ENCODE results near the gene WFDC8.
"Not testable (repeated sequence)": the region's sequence is repeated elsewhere in the genome, so short reads cannot be mapped to it uniquely, and the experiment has no call there.

Gene WFDC8

GRCh38 chr20:45588800-45589199, 9.7 kb upstream of the WFDC8 start:
- no peaks in the 10 kb centered on the region for H3K27me3 ChIP-seq (ENCODE audit: control insufficient read depth in 1 of 2, insufficient read depth in 2 of 2, low read length in 2 of 2)
- no peak overlapping the region for H3K4me3 ChIP-seq (ENCODE audit: low read depth in 1 of 2, low read length in 2 of 2)
- H3K27ac ChIP-seq (ENCODE audit: low read depth, low read length): no peak overlapping the region
- no peak overlapping the region for H3K9ac ChIP-seq (ENCODE audit: low read depth in 1 of 2, low read length in 2 of 2)
- no peaks in the 10 kb centered on the region for H3K4me1 ChIP-seq (ENCODE audit: control insufficient read depth in 1 of 2, insufficient read depth in 2 of 2, low read length in 2 of 2)
- H3K36me3 ChIP-seq (ENCODE audit: control insufficient read depth in 1 of 2, insufficient read depth in 2 of 2, low read length in 2 of 2): no peaks in the 10 kb centered on the region
- no peaks in the 10 kb centered on the region for H3K9me3 ChIP-seq (ENCODE audit: control insufficient read depth in 1 of 2, low read length in 2 of 2)

- not testable (repeated sequence) for H3K9ac ChIP-seq (ENCODE audit: low read depth in 1 of 2, low read length in 2 of 2); H3K27me3 ChIP-seq (ENCODE audit: control insufficient read depth in 1 of 2, insufficient read depth in 2 of 2, low read length in 2 of 2); H3K4me3 ChIP-seq (ENCODE audit: low read depth in 1 of 2, low read length in 2 of 2); H3K27ac ChIP-seq (ENCODE audit: low read depth, low read length); H3K9me3 ChIP-seq (ENCODE audit: control insufficient read depth in 1 of 2, low read length in 2 of 2); H3K36me3 ChIP-seq (ENCODE audit: control insufficient read depth in 1 of 2, insufficient read depth in 2 of 2, low read length in 2 of 2); H3K4me1 ChIP-seq (ENCODE audit: control insufficient read depth in 1 of 2, insufficient read depth in 2 of 2, low read length in 2 of 2)
These were observed 6.9 kb upstream of the WFDC8 start for GRCh38 chr20:45585986-45586385.

- not testable (repeated sequence) for H3K27ac ChIP-seq (ENCODE audit: low read depth, low read length); H3K27me3 ChIP-seq (ENCODE audit: control insufficient read depth in 1 of 2, insufficient read depth in 2 of 2, low read length in 2 of 2); H3K36me3 ChIP-seq (ENCODE audit: control insufficient read depth in 1 of 2, insufficient read depth in 2 of 2, low read length in 2 of 2); H3K4me1 ChIP-seq (ENCODE audit: control insufficient read depth in 1 of 2, insufficient read depth in 2 of 2, low read length in 2 of 2); H3K9me3 ChIP-seq (ENCODE audit: control insufficient read depth in 1 of 2, low read length in 2 of 2); H3K4me3 ChIP-seq (ENCODE audit: low read depth in 1 of 2, low read length in 2 of 2); H3K9ac ChIP-seq (ENCODE audit: low read depth in 1 of 2, low read length in 2 of 2)
These were observed 5.2 kb upstream of the WFDC8 start for GRCh38 chr20:45584294-45584693.

- Histone ChIP-seq H3K9ac (ENCODE audit: low read depth in 1 of 2, low read length in 2 of 2) (no peak overlapping the region), H3K9me3 (ENCODE audit: control insufficient read depth in 1 of 2, low read length in 2 of 2) (no peaks in the 10 kb centered on the region), H3K27ac (ENCODE audit: low read depth, low read length) (no peak overlapping the region), H3K4me3 (ENCODE audit: low read depth in 1 of 2, low read length in 2 of 2) (no peak overlapping the region), H3K4me1 (ENCODE audit: control insufficient read depth in 1 of 2, insufficient read depth in 2 of 2, low read length in 2 of 2) (no peaks in the 10 kb centered on the region), H3K36me3 (ENCODE audit: control insufficient read depth in 1 of 2, insufficient read depth in 2 of 2, low read length in 2 of 2) (no peaks in the 10 kb centered on the region), H3K27me3 (ENCODE audit: control insufficient read depth in 1 of 2, insufficient read depth in 2 of 2, low read length in 2 of 2) (no peaks in the 10 kb centered on the region)
These were observed 4.4 kb upstream of the WFDC8 start for GRCh38 chr20:45583502-45583901.

GRCh38 chr20:45581702-45582101, 2.6 kb upstream of the WFDC8 start:
- Histone ChIP-seq H3K9me3 (ENCODE audit: control insufficient read depth in 1 of 2, low read length in 2 of 2) (no peaks in the 10 kb centered on the region), H3K4me1 (ENCODE audit: control insufficient read depth in 1 of 2, insufficient read depth in 2 of 2, low read length in 2 of 2) (peaks cover 0 to 4% of the 10 kb centered on the region in 2 donors), H3K4me3 (ENCODE audit: low read depth in 1 of 2, low read length in 2 of 2) (no peak overlapping the region), H3K9ac (ENCODE audit: low read depth in 1 of 2, low read length in 2 of 2) (no peak overlapping the region), H3K36me3 (ENCODE audit: control insufficient read depth in 1 of 2, insufficient read depth in 2 of 2, low read length in 2 of 2) (no peaks in the 10 kb centered on the region), H3K27ac (ENCODE audit: low read depth, low read length) (no peak overlapping the region), H3K27me3 (ENCODE audit: control insufficient read depth in 1 of 2, insufficient read depth in 2 of 2, low read length in 2 of 2) (no peaks in the 10 kb centered on the region)

- H3K9me3 ChIP-seq (ENCODE audit: control insufficient read depth in 1 of 2, low read length in 2 of 2): no peaks in the 10 kb centered on the region
- no peaks in the 10 kb centered on the region for H3K27me3 ChIP-seq (ENCODE audit: control insufficient read depth in 1 of 2, insufficient read depth in 2 of 2, low read length in 2 of 2)
- H3K4me1 ChIP-seq (ENCODE audit: control insufficient read depth in 1 of 2, insufficient read depth in 2 of 2, low read length in 2 of 2): peaks cover 0 to 4% of the 10 kb centered on the region in 2 donors
- H3K4me3 ChIP-seq (ENCODE audit: low read depth in 1 of 2, low read length in 2 of 2): no peak overlapping the region
- no peaks in the 10 kb centered on the region for H3K36me3 ChIP-seq (ENCODE audit: control insufficient read depth in 1 of 2, insufficient read depth in 2 of 2, low read length in 2 of 2)
- no peak overlapping the region for H3K27ac ChIP-seq (ENCODE audit: low read depth, low read length)
- no peak overlapping the region for H3K9ac ChIP-seq (ENCODE audit: low read depth in 1 of 2, low read length in 2 of 2)
These were observed 853 bp downstream of the WFDC8 start for GRCh38 chr20:45578231-45578630.

GRCh38 chr20:45576995-45577394, 2.1 kb downstream of the WFDC8 start:
- Histone ChIP-seq H3K27me3 (ENCODE audit: control insufficient read depth in 1 of 2, insufficient read depth in 2 of 2, low read length in 2 of 2) (no peaks in the 10 kb centered on the region), H3K4me3 (ENCODE audit: low read depth in 1 of 2, low read length in 2 of 2) (no peak overlapping the region), H3K9me3 (ENCODE audit: control insufficient read depth in 1 of 2, low read length in 2 of 2) (no peaks in the 10 kb centered on the region), H3K4me1 (ENCODE audit: control insufficient read depth in 1 of 2, insufficient read depth in 2 of 2, low read length in 2 of 2) (peaks cover 0 to 4% of the 10 kb centered on the region in 2 donors), H3K9ac (ENCODE audit: low read depth in 1 of 2, low read length in 2 of 2) (no peak overlapping the region), H3K36me3 (ENCODE audit: control insufficient read depth in 1 of 2, insufficient read depth in 2 of 2, low read length in 2 of 2) (no peaks in the 10 kb centered on the region), H3K27ac (ENCODE audit: low read depth, low read length) (no peak overlapping the region)

GRCh38 chr20:45575931-45576330, 3.2 kb downstream of the WFDC8 start:
- Histone ChIP-seq H3K9ac (ENCODE audit: low read depth in 1 of 2, low read length in 2 of 2) (no peak overlapping the region), H3K27ac (ENCODE audit: low read depth, low read length) (no peak overlapping the region), H3K4me3 (ENCODE audit: low read depth in 1 of 2, low read length in 2 of 2) (no peak overlapping the region), H3K9me3 (ENCODE audit: control insufficient read depth in 1 of 2, low read length in 2 of 2) (no peaks in the 10 kb centered on the region), H3K36me3 (ENCODE audit: control insufficient read depth in 1 of 2, insufficient read depth in 2 of 2, low read length in 2 of 2) (no peaks in the 10 kb centered on the region), H3K27me3 (ENCODE audit: control insufficient read depth in 1 of 2, insufficient read depth in 2 of 2, low read length in 2 of 2) (no peaks in the 10 kb centered on the region), H3K4me1 (ENCODE audit: control insufficient read depth in 1 of 2, insufficient read depth in 2 of 2, low read length in 2 of 2) (peaks cover 0 to 4% of the 10 kb centered on the region in 2 donors)

GRCh38 chr20:45569650-45570049, 9.4 kb downstream of the WFDC8 start:
- not testable (repeated sequence) for H3K9me3 ChIP-seq (ENCODE audit: control insufficient read depth in 1 of 2, low read length in 2 of 2); H3K4me1 ChIP-seq (ENCODE audit: control insufficient read depth in 1 of 2, insufficient read depth in 2 of 2, low read length in 2 of 2); H3K4me3 ChIP-seq (ENCODE audit: low read depth in 1 of 2, low read length in 2 of 2); H3K27me3 ChIP-seq (ENCODE audit: control insufficient read depth in 1 of 2, insufficient read depth in 2 of 2, low read length in 2 of 2); H3K36me3 ChIP-seq (ENCODE audit: control insufficient read depth in 1 of 2, insufficient read depth in 2 of 2, low read length in 2 of 2); H3K9ac ChIP-seq (ENCODE audit: low read depth in 1 of 2, low read length in 2 of 2); H3K27ac ChIP-seq (ENCODE audit: low read depth, low read length)

- Histone ChIP-seq H3K9me3 (ENCODE audit: control insufficient read depth in 1 of 2, low read length in 2 of 2) (no peaks in the 10 kb centered on the region), H3K4me3 (ENCODE audit: low read depth in 1 of 2, low read length in 2 of 2) (no peak overlapping the region), H3K4me1 (ENCODE audit: control insufficient read depth in 1 of 2, insufficient read depth in 2 of 2, low read length in 2 of 2) (no peaks in the 10 kb centered on the region), H3K27ac (ENCODE audit: low read depth, low read length) (no peak overlapping the region), H3K27me3 (ENCODE audit: control insufficient read depth in 1 of 2, insufficient read depth in 2 of 2, low read length in 2 of 2) (peaks cover 3 to 6% of the 10 kb centered on the region in 2 donors), H3K36me3 (ENCODE audit: control insufficient read depth in 1 of 2, insufficient read depth in 2 of 2, low read length in 2 of 2) (no peaks in the 10 kb centered on the region), H3K9ac (ENCODE audit: low read depth in 1 of 2, low read length in 2 of 2) (no peak overlapping the region)
These were observed 14.3 kb downstream of the WFDC8 start for GRCh38 chr20:45564760-45565276.

GRCh38 chr20:45555198-45555597, 23.9 kb downstream of the WFDC8 start:
- Histone ChIP-seq H3K4me3 (ENCODE audit: low read depth in 1 of 2, low read length in 2 of 2) (no peak overlapping the region), H3K36me3 (ENCODE audit: control insufficient read depth in 1 of 2, insufficient read depth in 2 of 2, low read length in 2 of 2) (no peaks in the 10 kb centered on the region), H3K9ac (ENCODE audit: low read depth in 1 of 2, low read length in 2 of 2) (no peak overlapping the region), H3K27me3 (ENCODE audit: control insufficient read depth in 1 of 2, insufficient read depth in 2 of 2, low read length in 2 of 2) (no peaks in the 10 kb centered on the region), H3K27ac (ENCODE audit: low read depth, low read length) (no peak overlapping the region), H3K9me3 (ENCODE audit: control insufficient read depth in 1 of 2, low read length in 2 of 2) (no peaks in the 10 kb centered on the region), H3K4me1 (ENCODE audit: control insufficient read depth in 1 of 2, insufficient read depth in 2 of 2, low read length in 2 of 2) (peaks cover 4 to 6% of the 10 kb centered on the region in 2 donors)

Data from duodenal mucosa (tissue), 2 donors.